Amygdala (tissue), 56 donors: Measurements from ENCODE around the gene RABL3.
"Not testable (repeated sequence)": the region's sequence is repeated elsewhere in the genome, so short reads cannot be mapped to it uniquely, and the experiment has no call there.

Experiments
- DNase-seq, 56 donors: peaks; one replicate each; lab custom pipeline; 2025; lab: John Stamatoyannopoulos, UW

RABL3 gene

DNA sequence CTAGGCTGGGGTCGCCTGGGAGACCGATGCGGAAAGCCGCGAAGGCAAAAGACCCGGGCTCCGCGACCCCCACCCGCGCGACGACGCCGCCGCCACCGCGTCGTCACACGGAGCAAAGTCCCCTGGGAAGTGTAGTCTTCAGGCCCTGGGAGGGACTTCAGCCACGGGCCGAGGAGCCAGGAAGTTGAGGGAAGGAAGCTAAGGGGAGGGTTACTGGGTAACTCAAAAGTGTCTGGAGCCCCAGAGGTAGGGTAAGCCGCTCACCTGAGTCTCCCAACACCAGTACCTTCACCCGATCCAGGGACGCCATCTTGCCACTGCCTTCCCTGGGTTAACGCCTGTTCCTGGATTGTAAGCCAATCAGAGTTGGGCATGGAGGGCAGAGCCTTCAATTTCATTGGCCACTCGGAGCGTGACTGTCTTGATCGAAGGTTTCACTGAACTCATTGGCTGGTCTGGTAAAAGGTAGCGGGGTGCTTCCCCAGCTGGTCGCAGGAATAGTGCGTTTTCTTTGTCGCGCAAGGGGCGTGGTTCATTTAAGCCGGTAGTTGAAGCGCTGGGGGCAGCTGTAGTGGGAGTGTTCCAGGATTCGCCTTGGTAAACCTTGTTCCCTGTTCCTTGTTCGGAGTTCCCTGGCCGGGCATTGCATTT lies at the start of gene RABL3, which contains the start of gene GTF2E1:
TSS of gene RABL3 (minus strand) at position 319 of the 651 bp plus-strand sequence. CDS start at position 310, 9 bp downstream.
TSS of gene GTF2E1 (plus strand) at position 547 of the 651 bp plus-strand sequence. CDS start 7,809 bp downstream, outside the sequence.
- peak; percentile 76 to 100 (median 97) for DNase-seq

GRCh38 chr3:120791913-120792312 lies 49.6 kb upstream of the RABL3 start:
- no peak for DNase-seq

DNA sequence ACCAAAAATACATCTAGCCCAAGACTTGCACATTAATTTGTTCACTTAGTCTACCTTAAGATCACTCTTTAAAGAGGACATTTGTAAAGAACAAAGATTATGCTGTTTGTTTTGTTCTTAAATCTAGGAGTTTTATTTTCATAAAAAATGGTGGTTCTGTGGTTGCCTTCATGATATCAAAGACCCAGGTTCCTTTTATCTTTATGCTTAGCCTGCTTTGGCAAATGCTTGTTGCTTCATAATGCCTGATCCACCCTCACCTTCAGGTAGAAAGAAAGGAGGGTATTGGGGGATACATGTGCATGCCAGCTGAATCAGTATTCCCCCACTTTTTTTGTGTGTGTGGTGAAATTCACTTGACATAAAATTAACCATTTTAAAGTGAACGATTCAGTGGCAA lies 48.7 kb upstream of the RABL3 start:
- DNase-seq, result no peak

DNA sequence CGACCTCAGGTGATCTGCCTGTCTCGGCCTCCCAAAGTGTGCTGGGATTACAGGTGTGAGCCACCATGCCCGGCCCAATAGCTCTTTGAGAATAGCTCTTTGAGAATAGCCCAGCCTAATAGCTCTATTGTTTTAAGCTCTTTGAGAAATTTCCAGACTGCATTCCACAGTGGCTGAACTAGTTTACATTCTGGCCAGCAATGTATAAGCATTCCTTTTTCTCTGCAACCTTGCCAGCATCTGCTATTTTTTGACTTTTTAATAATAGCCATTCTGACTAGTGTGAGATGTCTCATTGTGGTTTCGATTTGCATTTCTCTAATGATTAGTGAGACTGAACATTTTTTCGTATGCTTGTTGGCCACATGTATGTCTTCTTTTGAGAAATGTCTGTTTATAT lies 43.5 kb upstream of the RABL3 start:
- not testable (repeated sequence) for DNase-seq

DNA sequence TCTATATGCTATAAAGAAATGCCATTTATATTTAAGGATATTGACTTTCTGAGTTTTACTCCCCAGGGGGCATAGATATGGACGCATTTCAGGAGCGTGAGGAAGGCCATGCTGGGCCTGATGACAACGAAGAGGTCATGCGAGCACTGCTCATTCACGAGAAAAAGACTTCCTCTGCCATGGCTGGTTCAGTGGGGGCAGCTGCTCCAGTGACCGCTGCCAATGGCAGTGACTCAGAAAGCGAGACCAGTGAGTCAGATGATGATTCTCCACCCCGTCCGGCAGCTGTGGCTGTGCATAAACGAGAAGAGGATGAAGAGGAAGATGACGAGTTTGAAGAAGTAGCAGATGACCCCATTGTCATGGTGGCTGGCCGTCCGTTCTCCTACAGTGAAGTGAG lies 38.7 kb upstream of the RABL3 start:
- DNase-seq, result no peak

- DNase-seq, result no peak
Measured at GRCh38 chr3:120778776-120779175, 36.5 kb upstream of the RABL3 start.

DNA sequence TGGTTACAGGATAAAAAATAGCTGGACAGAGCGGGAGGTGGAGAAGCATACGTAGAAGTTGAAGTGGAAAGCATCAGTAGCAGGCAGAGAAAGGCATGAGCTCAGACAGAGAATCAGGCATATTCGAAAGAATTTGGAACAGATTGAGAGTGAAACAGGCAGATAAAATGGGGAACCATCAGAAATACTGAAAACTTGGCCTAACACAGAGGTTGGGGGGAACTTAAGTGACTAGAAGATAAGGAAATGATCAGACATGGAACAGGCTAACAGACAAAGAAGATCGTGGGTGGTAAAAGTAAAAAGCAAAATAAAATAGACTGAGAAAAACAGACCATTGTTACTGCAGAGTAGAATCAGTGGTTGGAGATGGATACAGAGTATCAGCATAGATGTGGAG lies 33.1 kb upstream of the RABL3 start:
- DNase-seq, result no peak

- DNase-seq, result no peak
Measured at GRCh38 chr3:120773932-120774331, 31.6 kb upstream of the RABL3 start.

GRCh38 chr3:120772081-120772480 lies 29.8 kb upstream of the RABL3 start:
- DNase-seq, result no peak

- no peak for DNase-seq
Measured at GRCh38 chr3:120770891-120771290, 28.6 kb upstream of the RABL3 start.

DNA sequence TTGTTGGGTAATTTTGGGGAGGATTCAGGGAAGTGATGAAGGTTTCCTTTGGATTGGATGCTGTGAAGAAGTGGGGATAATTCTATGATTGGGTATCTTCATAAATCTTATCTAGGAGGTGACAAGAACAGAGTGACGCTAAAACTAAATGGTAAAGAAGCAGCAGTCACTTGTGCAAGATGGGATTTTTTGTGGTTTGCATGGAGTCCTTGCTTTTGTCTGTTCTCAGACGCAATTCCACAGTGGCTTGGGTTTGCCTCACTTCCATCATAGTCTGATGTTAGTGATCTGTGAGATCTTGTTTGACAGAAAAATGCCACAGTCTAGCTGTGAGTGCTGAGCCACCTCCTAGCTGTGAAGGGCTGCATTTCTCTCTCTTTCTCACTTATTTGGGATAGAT lies 27.1 kb upstream of the RABL3 start:
- no peak for DNase-seq

DNA sequence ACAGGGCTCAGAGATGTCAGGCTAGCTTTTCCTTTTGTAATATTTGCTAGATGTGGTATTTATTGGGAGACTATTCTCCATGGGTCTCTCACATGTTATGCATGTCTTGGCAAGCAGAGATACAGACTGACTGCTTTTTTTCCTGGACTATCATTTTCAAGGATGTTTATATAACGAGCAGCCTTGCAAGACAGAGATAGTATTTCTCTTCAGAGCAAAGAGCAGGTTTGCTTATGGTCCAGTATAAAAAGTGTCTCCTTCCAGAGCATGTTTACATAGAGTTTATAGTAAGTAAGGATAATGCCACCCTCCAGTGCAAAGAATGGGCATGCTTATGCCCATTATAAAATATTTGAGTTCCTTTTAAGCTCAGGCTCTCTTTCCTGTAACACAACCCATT lies 24.8 kb upstream of the RABL3 start:
- DNase-seq, result no peak

DNA sequence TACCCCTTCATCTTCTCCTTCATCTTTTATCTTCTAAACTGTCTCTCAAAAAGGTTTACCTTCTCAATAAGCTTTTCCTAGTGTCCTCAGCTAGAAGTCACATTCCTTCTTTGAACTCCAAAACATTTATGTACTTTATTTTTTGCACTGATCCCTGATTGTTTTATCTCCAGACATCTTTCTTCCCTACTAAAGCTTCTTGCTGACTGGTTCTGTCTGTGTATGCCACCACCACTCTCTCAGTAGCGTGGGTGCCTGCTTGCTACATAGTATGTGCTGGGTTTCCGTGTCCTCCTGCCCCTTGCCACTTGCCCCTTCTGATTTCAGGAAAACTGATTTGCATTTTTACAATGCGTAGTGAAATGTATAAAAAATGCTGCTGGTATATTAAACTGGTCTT lies 24.3 kb upstream of the RABL3 start:
- DNase-seq, result no peak

GRCh38 chr3:120765830-120766493 lies 23.6 kb upstream of the RABL3 start:
- DNase-seq, result no peak

- no peak for DNase-seq
Measured at GRCh38 chr3:120764206-120764605, 21.9 kb upstream of the RABL3 start.

DNA sequence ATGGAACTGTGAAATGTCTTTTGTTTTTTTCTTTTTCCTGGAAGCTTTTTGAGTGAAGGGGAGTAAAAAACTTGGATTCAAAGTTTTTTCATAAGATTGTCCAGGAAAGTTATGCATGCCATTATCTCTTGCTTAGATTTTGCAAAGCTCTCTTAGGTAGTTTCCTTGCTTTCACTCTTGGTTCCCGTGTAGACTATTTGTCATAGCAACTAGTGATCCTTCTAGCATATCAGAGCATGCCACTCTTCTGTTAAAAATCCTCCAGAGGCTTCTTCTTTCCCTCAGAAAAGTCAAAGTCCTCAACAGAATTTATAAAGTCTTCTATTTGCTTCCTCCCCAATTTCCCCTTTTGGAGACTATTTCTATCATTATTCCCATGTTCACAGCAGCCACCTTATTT lies 21.3 kb upstream of the RABL3 start:
- DNase-seq, result no peak

DNA sequence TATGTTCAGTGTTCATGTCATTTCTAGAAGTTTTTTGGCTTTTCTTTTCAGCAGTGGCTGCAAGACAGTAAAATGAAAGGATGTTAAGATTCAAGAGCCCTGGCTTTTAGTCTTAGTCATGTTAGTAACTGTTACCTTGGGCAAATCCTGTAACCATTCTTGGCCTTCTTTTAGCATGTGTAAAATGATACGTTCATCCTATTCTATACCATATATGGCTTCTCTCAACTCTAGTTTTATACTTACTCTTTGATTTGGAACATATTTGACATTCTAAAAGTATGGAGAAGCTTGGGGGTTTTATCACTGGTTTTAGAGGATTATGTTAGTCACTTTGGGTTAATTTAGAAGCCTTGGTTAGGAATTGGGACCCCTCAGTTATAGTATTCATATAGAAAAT lies 20.3 kb upstream of the RABL3 start:
- no peak for DNase-seq

DNA sequence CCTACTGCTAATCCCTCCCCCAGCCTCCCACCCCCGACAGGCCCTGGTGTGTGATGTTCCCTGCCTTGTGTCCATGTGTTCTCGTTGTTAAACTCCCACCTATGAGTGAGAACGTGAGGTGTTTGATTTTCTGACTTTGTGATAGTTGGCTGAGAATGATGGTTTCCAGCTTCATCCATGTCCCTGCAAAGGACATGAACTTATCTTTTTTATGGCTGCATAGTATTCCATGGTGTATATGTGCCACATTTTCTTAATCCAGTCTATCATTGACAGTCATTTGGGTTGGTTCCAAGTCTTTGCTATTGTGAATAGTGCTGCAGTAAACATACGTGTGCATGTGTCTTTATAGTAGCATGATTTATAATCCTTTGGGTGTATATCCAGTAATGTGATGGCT lies 16.2 kb upstream of the RABL3 start:
- DNase-seq, result not testable (repeated sequence)

GRCh38 chr3:120756061-120756460 lies 13.7 kb upstream of the RABL3 start:
- DNase-seq, result no peak

DNA sequence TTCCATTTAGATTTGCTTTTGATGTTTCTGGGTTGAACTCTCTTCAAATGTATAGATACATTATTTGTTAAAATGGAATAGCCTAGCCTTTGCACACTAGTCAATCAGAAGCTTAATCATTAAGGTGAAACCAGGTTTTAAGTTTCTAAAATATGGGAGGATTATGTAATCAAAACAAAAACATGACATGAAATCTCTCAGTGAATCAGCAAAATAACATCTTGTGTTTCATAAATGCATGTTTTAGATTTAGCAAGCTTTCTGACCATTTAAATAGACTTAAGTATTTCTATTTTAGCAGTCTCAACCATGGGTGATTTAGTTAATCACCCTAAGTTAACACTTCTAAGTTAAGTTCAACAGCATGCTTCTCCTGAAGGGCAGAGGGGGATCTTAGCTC lies 11.5 kb upstream of the RABL3 start:
- DNase-seq, result no peak

GRCh38 chr3:120752865-120753264 lies 10.5 kb upstream of the RABL3 start:
- no peak for DNase-seq

DNA sequence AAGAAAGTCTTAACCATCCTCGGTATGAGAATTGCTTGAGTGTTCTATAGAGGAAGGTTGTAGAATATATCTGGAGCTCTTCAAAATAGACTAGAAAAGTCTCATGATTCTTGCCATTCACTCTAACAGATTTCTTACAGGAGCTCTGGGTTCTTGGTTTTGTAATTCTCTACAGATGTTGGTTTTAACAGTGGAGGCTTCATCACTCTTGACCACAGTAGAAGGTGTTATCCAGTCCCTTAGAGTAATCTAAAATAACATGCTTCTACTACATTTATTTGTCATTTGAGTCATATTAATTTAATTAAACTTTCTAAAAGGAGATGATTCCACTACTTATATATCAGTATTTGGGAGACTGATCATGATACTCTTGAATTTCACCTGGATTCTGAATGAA lies 9.9 kb upstream of the RABL3 start:
- no peak for DNase-seq
